WTC11 (cell line): ENCODE results near the gene ZNRF3. TPM values are rescaled to one million over a fixed set of nuclear protein-coding genes. Genes with fewer than 3 reads are reported as not detected.

Source experiments
- ATAC-seq: fragments of 200-7000 bp; cut with Tn5 transposase; 2 replicates; pipeline ENCODE4 v1.10.0; 2021; ENCODE audit warnings: mild to moderate bottlenecking, moderate library complexity
- CTCF ChIA-PET: fragments of 300-600 bp; sonication (Branson Sonifier 250); formaldehyde crosslinking; loops from one replicate; lab custom pipeline; 2021; ENCODE audit warnings: antibody characterized with exemption; lab: Charles Lee
- POLR2A ChIA-PET: fragments of 350-600 bp; sonication (Branson Sonifier 250); formaldehyde crosslinking; loops from one replicate; lab custom pipeline; 2021; ENCODE audit warnings: antibody characterized with exemption; lab: Charles Lee
- DNase-seq: peaks from one replicate; pipeline ENCODE4 v3.0.0; 2021; ENCODE audit warnings: low spot score
- H3K27ac Mint-ChIP-seq: 2 replicates; pipeline ENCODE4 v1.8.0; 2021; ENCODE audit warnings: mixed read lengths
- H3K27me3 Mint-ChIP-seq: 2 replicates; pipeline ENCODE4 v1.8.0; 2021; ENCODE audit warnings: low read depth, mild to moderate bottlenecking, moderate library complexity, mixed read lengths
- H3K36me3 Mint-ChIP-seq: 2 replicates; pipeline ENCODE4 v1.8.0; 2021; ENCODE audit warnings: mixed read lengths
- H3K4me1 Mint-ChIP-seq: 2 replicates; pipeline ENCODE4 v1.8.0; 2022; ENCODE audit warnings: mixed read lengths
- H3K4me3 Mint-ChIP-seq: 2 replicates; pipeline ENCODE4 v1.8.0; 2021; ENCODE audit warnings: mild to moderate bottlenecking, moderate library complexity, mixed read lengths
- H3K9me3 Mint-ChIP-seq: 2 replicates; pipeline ENCODE4 v1.8.0; 2021; ENCODE audit warnings: mixed read lengths
- ATF1 ChIP-seq: sonication (generic); formaldehyde crosslinking; IDR thresholded peaks from 2 replicates; pipeline ENCODE4 v1.8.1; 2023; ENCODE audit warnings: mild to moderate bottlenecking, moderate library complexity, missing genetic modification reagents
- ATF3 ChIP-seq: sonication (generic); formaldehyde crosslinking; conservative IDR thresholded peaks from 2 replicates; pipeline ENCODE4 v1.8.1; 2022; ENCODE audit warnings: mild to moderate bottlenecking, missing genetic modification reagents
- CBFB ChIP-seq: sonication (generic); formaldehyde crosslinking; IDR thresholded peaks from 2 replicates; pipeline ENCODE4 v1.8.1; 2022; ENCODE audit warnings: mild to moderate bottlenecking, low read depth, missing genetic modification reagents
- FOXK1 ChIP-seq: sonication (generic); formaldehyde crosslinking; IDR thresholded peaks from 2 replicates; pipeline ENCODE4 v1.8.0; 2022; ENCODE audit warnings: mild to moderate bottlenecking, moderate library complexity, missing genetic modification reagents
- FOXP1 ChIP-seq: sonication (generic); formaldehyde crosslinking; IDR thresholded peaks from 2 replicates; pipeline ENCODE4 v1.8.0; 2022; ENCODE audit warnings: missing genetic modification reagents, mild to moderate bottlenecking, moderate library complexity, borderline replicate concordance
- GTF2I ChIP-seq: fragments of 250-450 bp; sonication (Bioruptor Pico); conservative IDR thresholded peaks from 2 replicates; pipeline ENCODE4 v1.4.0; 2021; ENCODE audit warnings: mild to moderate bottlenecking
- IRF1 ChIP-seq: sonication (generic); formaldehyde crosslinking; IDR thresholded peaks from 2 replicates; pipeline ENCODE4 v1.8.0; 2023; ENCODE audit warnings: missing genetic modification reagents
- JUN ChIP-seq: sonication (generic); formaldehyde crosslinking; IDR thresholded peaks from 2 replicates; pipeline ENCODE4 v1.8.0; 2023; ENCODE audit warnings: mild to moderate bottlenecking, missing genetic modification reagents
- MYBL2 ChIP-seq: sonication (generic); formaldehyde crosslinking; IDR thresholded peaks from 2 replicates; pipeline ENCODE4 v1.8.1; 2023; ENCODE audit warnings: mild to moderate bottlenecking, moderate library complexity, missing genetic modification reagents
- NR1H2 ChIP-seq: sonication (generic); formaldehyde crosslinking; IDR thresholded peaks from 2 replicates; pipeline ENCODE4 v1.9.0; 2021; ENCODE audit warnings: mild to moderate bottlenecking, moderate library complexity, missing genetic modification reagents
- RELA ChIP-seq: sonication (generic); formaldehyde crosslinking; IDR thresholded peaks from 2 replicates; pipeline ENCODE4 v1.8.1; 2022; ENCODE audit warnings: missing genetic modification reagents, mild to moderate bottlenecking, borderline replicate concordance
- TCF7 ChIP-seq: sonication (generic); formaldehyde crosslinking; IDR thresholded peaks from 2 replicates; pipeline ENCODE4 v1.8.0; 2022; ENCODE audit warnings: mild to moderate bottlenecking, low read depth, missing genetic modification reagents, moderate library complexity
- USF1 ChIP-seq: sonication (generic); formaldehyde crosslinking; IDR thresholded peaks from 2 replicates; pipeline ENCODE4 v1.8.0; 2022; ENCODE audit warnings: mild to moderate bottlenecking, missing genetic modification reagents
- ZBTB21 ChIP-seq: sonication (generic); formaldehyde crosslinking; IDR thresholded peaks from 2 replicates; pipeline ENCODE4 v1.8.1; 2023; ENCODE audit warnings: mild to moderate bottlenecking, missing genetic modification reagents, borderline replicate concordance
- ZNF423 ChIP-seq: fragments of 250-450 bp; sonication (Bioruptor Pico); IDR thresholded peaks from 2 replicates; pipeline ENCODE4 v2.1.2; 2022; ENCODE audit warnings: mild to moderate bottlenecking, moderate library complexity
- total RNA-seq: library from RNA; stranded (reverse); gene quantifications from 3 replicates; pipeline ENCODE4 v1.2.3, GENCODE V29; 2021
- TF ChIP-seq, protein P1 (sequence below): sonication (generic); formaldehyde crosslinking; IDR thresholded peaks from 2 replicates; pipeline ENCODE4 v1.8.1; 2022; ENCODE audit warnings: mild to moderate bottlenecking, missing genetic modification reagents, moderate library complexity, borderline replicate concordance
- TF ChIP-seq, protein P2 (sequence below): sonication (generic); formaldehyde crosslinking; IDR thresholded peaks from 2 replicates; pipeline ENCODE4 v1.8.1; 2023; ENCODE audit warnings: mild to moderate bottlenecking, moderate library complexity, missing genetic modification reagents
- TF ChIP-seq, protein P3 (sequence below): fragments of 200-600 bp; IDR thresholded peaks from 2 replicates; pipeline ENCODE4 v1.8.0; 2022; ENCODE audit warnings: antibody characterized with exemption
- TF ChIP-seq, protein P4 (sequence below): sonication (generic); formaldehyde crosslinking; IDR thresholded peaks from 2 replicates; pipeline ENCODE4 v1.8.1; 2023; ENCODE audit warnings: mild to moderate bottlenecking, missing genetic modification reagents
- TF ChIP-seq, protein P5 (sequence below): fragments of 250-450 bp; sonication (Bioruptor Pico); IDR thresholded peaks from 2 replicates; pipeline ENCODE4 v1.9.0; 2021; ENCODE audit warnings: mild to moderate bottlenecking

The ZNRF3 gene
- total RNA-seq, 1 experiment from 2014 or later: 25.4 TPM

- 0 out of 2 replicates have a peak, but pooled peaks cover 5% of the 10 kb centered on the region for H3K9me3 Mint-ChIP-seq
- TF ChIP-seq ATF3 (no peak), CBFB (no peak), GTF2I (no peak), FOXK1 (CRISPR knock-in tag) (no peak), FOXP1 (CRISPR knock-in tag) (no peak), JUN (CRISPR knock-in tag) (no peak), TCF7 (CRISPR knock-in tag) (no peak), RELA (CRISPR knock-in tag) (no peak), NR1H2 (CRISPR knock-in tag) (no peak), ATF1 (CRISPR knock-in tag) (no peak), USF1 (no peak), ZBTB21 (no peak), IRF1 (CRISPR knock-in tag) (no peak)
- TF ChIP-seq, protein P1, sequence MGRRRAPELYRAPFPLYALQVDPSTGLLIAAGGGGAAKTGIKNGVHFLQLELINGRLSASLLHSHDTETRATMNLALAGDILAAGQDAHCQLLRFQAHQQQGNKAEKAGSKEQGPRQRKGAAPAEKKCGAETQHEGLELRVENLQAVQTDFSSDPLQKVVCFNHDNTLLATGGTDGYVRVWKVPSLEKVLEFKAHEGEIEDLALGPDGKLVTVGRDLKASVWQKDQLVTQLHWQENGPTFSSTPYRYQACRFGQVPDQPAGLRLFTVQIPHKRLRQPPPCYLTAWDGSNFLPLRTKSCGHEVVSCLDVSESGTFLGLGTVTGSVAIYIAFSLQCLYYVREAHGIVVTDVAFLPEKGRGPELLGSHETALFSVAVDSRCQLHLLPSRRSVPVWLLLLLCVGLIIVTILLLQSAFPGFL (CRISPR knock-in tag): no peak
- TF ChIP-seq, protein P2, sequence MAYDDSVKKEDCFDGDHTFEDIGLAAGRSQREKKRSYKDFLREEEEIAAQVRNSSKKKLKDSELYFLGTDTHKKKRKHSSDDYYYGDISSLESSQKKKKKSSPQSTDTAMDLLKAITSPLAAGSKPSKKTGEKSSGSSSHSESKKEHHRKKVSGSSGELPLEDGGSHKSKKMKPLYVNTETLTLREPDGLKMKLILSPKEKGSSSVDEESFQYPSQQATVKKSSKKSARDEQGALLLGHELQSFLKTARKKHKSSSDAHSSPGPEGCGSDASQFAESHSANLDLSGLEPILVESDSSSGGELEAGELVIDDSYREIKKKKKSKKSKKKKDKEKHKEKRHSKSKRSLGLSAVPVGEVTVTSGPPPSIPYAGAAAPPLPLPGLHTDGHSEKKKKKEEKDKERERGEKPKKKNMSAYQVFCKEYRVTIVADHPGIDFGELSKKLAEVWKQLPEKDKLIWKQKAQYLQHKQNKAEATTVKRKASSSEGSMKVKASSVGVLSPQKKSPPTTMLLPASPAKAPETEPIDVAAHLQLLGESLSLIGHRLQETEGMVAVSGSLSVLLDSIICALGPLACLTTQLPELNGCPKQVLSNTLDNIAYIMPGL: no peak
- TF ChIP-seq, protein P3, sequence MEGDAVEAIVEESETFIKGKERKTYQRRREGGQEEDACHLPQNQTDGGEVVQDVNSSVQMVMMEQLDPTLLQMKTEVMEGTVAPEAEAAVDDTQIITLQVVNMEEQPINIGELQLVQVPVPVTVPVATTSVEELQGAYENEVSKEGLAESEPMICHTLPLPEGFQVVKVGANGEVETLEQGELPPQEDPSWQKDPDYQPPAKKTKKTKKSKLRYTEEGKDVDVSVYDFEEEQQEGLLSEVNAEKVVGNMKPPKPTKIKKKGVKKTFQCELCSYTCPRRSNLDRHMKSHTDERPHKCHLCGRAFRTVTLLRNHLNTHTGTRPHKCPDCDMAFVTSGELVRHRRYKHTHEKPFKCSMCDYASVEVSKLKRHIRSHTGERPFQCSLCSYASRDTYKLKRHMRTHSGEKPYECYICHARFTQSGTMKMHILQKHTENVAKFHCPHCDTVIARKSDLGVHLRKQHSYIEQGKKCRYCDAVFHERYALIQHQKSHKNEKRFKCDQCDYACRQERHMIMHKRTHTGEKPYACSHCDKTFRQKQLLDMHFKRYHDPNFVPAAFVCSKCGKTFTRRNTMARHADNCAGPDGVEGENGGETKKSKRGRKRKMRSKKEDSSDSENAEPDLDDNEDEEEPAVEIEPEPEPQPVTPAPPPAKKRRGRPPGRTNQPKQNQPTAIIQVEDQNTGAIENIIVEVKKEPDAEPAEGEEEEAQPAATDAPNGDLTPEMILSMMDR: no peak
- TF ChIP-seq, protein P4, sequence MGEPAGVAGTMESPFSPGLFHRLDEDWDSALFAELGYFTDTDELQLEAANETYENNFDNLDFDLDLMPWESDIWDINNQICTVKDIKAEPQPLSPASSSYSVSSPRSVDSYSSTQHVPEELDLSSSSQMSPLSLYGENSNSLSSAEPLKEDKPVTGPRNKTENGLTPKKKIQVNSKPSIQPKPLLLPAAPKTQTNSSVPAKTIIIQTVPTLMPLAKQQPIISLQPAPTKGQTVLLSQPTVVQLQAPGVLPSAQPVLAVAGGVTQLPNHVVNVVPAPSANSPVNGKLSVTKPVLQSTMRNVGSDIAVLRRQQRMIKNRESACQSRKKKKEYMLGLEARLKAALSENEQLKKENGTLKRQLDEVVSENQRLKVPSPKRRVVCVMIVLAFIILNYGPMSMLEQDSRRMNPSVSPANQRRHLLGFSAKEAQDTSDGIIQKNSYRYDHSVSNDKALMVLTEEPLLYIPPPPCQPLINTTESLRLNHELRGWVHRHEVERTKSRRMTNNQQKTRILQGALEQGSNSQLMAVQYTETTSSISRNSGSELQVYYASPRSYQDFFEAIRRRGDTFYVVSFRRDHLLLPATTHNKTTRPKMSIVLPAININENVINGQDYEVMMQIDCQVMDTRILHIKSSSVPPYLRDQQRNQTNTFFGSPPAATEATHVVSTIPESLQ: no peak
- peak overlapping the region; percentile 80 for H3K27ac Mint-ChIP-seq
- H3K36me3 Mint-ChIP-seq: peaks cover 12% of the 10 kb centered on the region
- H3K4me3 Mint-ChIP-seq: no peak overlapping the region
- H3K27me3 Mint-ChIP-seq: no peaks in the 10 kb centered on the region
- H3K4me1 Mint-ChIP-seq: peaks cover 63% of the 10 kb centered on the region
- ATAC-seq (no peak), DNase-seq (no peak)
- CTCF ChIA-PET: interaction anchor here (1.1 kb wide), 1 partner anchor 42 kb away, joined by 5 read pairs; no protein-coding TSS in a partner anchor
- POLR2A ChIA-PET: no interaction called here
Observed at GRCh38 chr22:28998681-28999080, 115.3 kb downstream of the ZNRF3 start.

DNA sequence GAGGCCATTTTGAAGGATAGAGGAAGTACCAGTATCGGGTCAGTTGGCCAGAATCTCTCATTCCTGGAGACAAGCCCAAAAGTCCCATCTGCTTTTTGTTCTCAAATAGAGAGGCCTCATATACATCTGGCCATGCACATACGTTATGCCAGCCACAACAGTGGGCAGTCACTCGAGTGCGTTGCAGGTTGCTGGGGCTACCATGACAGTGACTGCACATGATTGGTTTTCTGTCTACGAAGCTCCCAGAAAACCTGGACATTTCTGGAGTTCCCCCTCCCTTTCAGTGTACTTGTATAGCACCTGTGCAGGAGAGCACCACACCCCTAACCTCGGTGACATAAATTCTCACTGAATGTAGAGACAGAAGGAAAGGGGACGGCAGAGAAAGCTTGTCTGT, 116.1 kb downstream of the ZNRF3 start:
- Mint-ChIP-seq H3K4me3 (peak overlapping the region; percentile 22; the same call in 1 of the 2 replicates), H3K4me1 (peaks cover 70% of the 10 kb centered on the region), H3K36me3 (peaks cover 9% of the 10 kb centered on the region), H3K27ac (peak overlapping the region; percentile 97), H3K9me3 (0 out of 2 replicates have a peak, but pooled peaks cover 5% of the 10 kb centered on the region), H3K27me3 (no peaks in the 10 kb centered on the region)
- ATAC-seq (no peak), DNase-seq (no peak)
- POLR2A ChIA-PET: interaction anchor here (1.0 kb wide), 1 partner anchor 37 kb away, joined by 3 read pairs; no protein-coding TSS in a partner anchor
- CTCF ChIA-PET: interaction anchor here (0.7 to 1.9 kb wide), 4 partner anchors 10 to 154 kb away, joined by 3 to 5 read pairs (median 4); no protein-coding TSS in a partner anchor
- TF ChIP-seq ZNF423 (CRISPR knock-in tag): no peak
- TF ChIP-seq, protein P5, sequence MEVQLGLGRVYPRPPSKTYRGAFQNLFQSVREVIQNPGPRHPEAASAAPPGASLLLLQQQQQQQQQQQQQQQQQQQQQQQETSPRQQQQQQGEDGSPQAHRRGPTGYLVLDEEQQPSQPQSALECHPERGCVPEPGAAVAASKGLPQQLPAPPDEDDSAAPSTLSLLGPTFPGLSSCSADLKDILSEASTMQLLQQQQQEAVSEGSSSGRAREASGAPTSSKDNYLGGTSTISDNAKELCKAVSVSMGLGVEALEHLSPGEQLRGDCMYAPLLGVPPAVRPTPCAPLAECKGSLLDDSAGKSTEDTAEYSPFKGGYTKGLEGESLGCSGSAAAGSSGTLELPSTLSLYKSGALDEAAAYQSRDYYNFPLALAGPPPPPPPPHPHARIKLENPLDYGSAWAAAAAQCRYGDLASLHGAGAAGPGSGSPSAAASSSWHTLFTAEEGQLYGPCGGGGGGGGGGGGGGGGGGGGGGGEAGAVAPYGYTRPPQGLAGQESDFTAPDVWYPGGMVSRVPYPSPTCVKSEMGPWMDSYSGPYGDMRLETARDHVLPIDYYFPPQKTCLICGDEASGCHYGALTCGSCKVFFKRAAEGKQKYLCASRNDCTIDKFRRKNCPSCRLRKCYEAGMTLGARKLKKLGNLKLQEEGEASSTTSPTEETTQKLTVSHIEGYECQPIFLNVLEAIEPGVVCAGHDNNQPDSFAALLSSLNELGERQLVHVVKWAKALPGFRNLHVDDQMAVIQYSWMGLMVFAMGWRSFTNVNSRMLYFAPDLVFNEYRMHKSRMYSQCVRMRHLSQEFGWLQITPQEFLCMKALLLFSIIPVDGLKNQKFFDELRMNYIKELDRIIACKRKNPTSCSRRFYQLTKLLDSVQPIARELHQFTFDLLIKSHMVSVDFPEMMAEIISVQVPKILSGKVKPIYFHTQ (CRISPR knock-in tag): no peak
- no peak for TF ChIP-seq MYBL2 (CRISPR knock-in tag)
